Endothelial cell of umbilical vein (primary cell): ENCODE measurements around the gene GLIS2. TPM values are rescaled to one million over a fixed set of nuclear protein-coding genes. Genes with fewer than 3 reads are reported as not detected.

ENCODE experiments used
- BruUV-seq: library from RNA; stranded (reverse); fragments of 400-500 nt; replicated peaks from 2 replicates; lab custom pipeline; 2021; lab: Mats Ljungman, UMichigan
- CTCF ChIA-PET: fragments of 300-600, 350-600 bp; sonication (Branson Sonifier 250); formaldehyde crosslinking; loops from one replicate; lab custom pipeline; 2021; ENCODE audit warnings: antibody characterized with exemption, inconsistent platforms; lab: Charles Lee
- POLR2A ChIA-PET: fragments of 300-600, 350-600 bp; sonication (Branson Sonifier 250); formaldehyde crosslinking; loops from one replicate; lab custom pipeline; 2021; ENCODE audit warnings: antibody characterized with exemption, inconsistent platforms; lab: Charles Lee
- DNase-seq: peaks from one replicate; pipeline ENCODE4 v3.0.0-alpha.2; 2011; ENCODE audit warnings: low read depth, low spot score
- FAIRE-seq: peaks from 2 replicates; lab custom pipeline; 2011; peaks lifted over from hg19 to GRCh38; lab: Jason Lieb, UNC
- H2AFZ ChIP-seq: 2 replicates; pipeline ENCODE4 v1.6.0; 2012; ENCODE audit warnings: low read depth, low read length, control low read depth, inconsistent platforms
- H3K27ac ChIP-seq: 2 replicates; pipeline ENCODE4 v1.5.1; 2011; ENCODE audit warnings: low read depth, mild to moderate bottlenecking, control low read depth, low read length, moderate library complexity; ENCODE audit not compliant: insufficient read depth
- H3K27me3 ChIP-seq, 2 experiments: 2 replicates each; pipeline versions ENCODE4 v1.6.0 to v1.6.1; 2011; ENCODE audit warnings: low read length in 2 of 2, mixed read lengths in 1 of 2; ENCODE audit not compliant: control insufficient read depth in 2 of 2, insufficient read depth in 2 of 2
- H3K36me3 ChIP-seq, 2 experiments: 2 replicates in 1 of 2; 3 replicates in 1 of 2; pipeline ENCODE4 v1.5.1; 2011; ENCODE audit warnings: low read length in 2 of 2, mild to moderate bottlenecking in 1 of 2, moderate library complexity in 1 of 2; ENCODE audit not compliant: control insufficient read depth in 2 of 2, insufficient read depth in 2 of 2; ENCODE audit errors: extremely low read depth in 1 of 2
- H3K4me1 ChIP-seq: 3 replicates; pipeline ENCODE4 v1.5.1; 2011; ENCODE audit warnings: mild to moderate bottlenecking, low read length; ENCODE audit not compliant: control insufficient read depth, insufficient read depth; ENCODE audit errors: extremely low read depth
- H3K4me2 ChIP-seq: 2 replicates; pipeline ENCODE4 v1.6.1; 2011; ENCODE audit warnings: low read length, control low read depth, mixed read lengths; ENCODE audit not compliant: insufficient read depth
- H3K4me3 ChIP-seq, 3 experiments: fragments of 200-600 bp in 1 of 3; sonication (generic), shearing (Covaris generic) in 1 of 3; replicated peaks in 1 of 3; 2 replicates each; pipeline ENCODE4 v1.5.1; 2011 to 2016; ENCODE audit warnings: control low read depth in 3 of 3, low read length in 3 of 3, mild to moderate bottlenecking in 2 of 3, inconsistent platforms in 1 of 3, low read depth in 1 of 3, moderate library complexity in 1 of 3; ENCODE audit not compliant: insufficient read depth in 1 of 3
- H3K79me2 ChIP-seq: 2 replicates; pipeline ENCODE4 v1.6.0; 2012; ENCODE audit warnings: low read length, inconsistent platforms; ENCODE audit not compliant: control insufficient read depth, insufficient read depth
- H3K9ac ChIP-seq: replicated peaks from 2 replicates; pipeline ENCODE3; 2011; ENCODE audit warnings: low read length, control low read depth; ENCODE audit not compliant: insufficient read depth; ENCODE audit errors: extremely low read depth
- H3K9me1 ChIP-seq: replicated peaks from 3 replicates; pipeline ENCODE4 v1.6.0; 2011; ENCODE audit warnings: mild to moderate bottlenecking, low read length; ENCODE audit not compliant: control insufficient read depth, insufficient read depth; ENCODE audit errors: extremely low read depth
- H3K9me3 ChIP-seq: replicated peaks from 2 replicates; pipeline ENCODE4 v1.5.1; 2012; ENCODE audit warnings: low read length, inconsistent platforms; ENCODE audit not compliant: control insufficient read depth, insufficient read depth
- H4K20me1 ChIP-seq: replicated peaks from 2 replicates; pipeline ENCODE3; 2011; ENCODE audit warnings: mild to moderate bottlenecking, low read length; ENCODE audit not compliant: control insufficient read depth, insufficient read depth; ENCODE audit errors: extremely low read depth
- EZH2 ChIP-seq: IDR thresholded peaks from 2 replicates; pipeline ENCODE4 v1.6.1; 2012; ENCODE audit warnings: borderline replicate concordance, low read depth, mild to moderate bottlenecking, moderate library complexity, low read length, inconsistent platforms; ENCODE audit not compliant: severe bottlenecking
- FOS ChIP-seq: IDR thresholded peaks from 2 replicates; pipeline ENCODE4 v1.6.1; 2011; ENCODE audit warnings: mild to moderate bottlenecking, low read length, moderate library complexity, borderline replicate concordance; ENCODE audit not compliant: insufficient read depth
- GATA2 ChIP-seq: IDR thresholded peaks from 2 replicates; pipeline ENCODE4 v1.7.0; 2011; ENCODE audit warnings: low read depth, mild to moderate bottlenecking, moderate library complexity, mixed read lengths, low read length; ENCODE audit not compliant: insufficient read length, insufficient read depth
- JUN ChIP-seq: IDR thresholded peaks from 2 replicates; pipeline ENCODE4 v1.6.1; 2011; ENCODE audit warnings: borderline replicate concordance, low read depth; ENCODE audit not compliant: insufficient read length, insufficient read depth
- MYC ChIP-seq: IDR thresholded peaks from one replicate; pipeline ENCODE4 v1.6.1; 2011; ENCODE audit warnings: mild to moderate bottlenecking, low read depth, low read length
- POLR2A ChIP-seq: IDR thresholded peaks from 2 replicates; pipeline ENCODE4 v1.6.1; 2012; ENCODE audit warnings: low read depth, mild to moderate bottlenecking, control low read depth, low read length
- POLR2AphosphoS5 ChIP-seq: IDR thresholded peaks from 2 replicates; pipeline ENCODE4 v1.6.1; 2012; ENCODE audit warnings: low read depth, mild to moderate bottlenecking, control low read depth, low read length, moderate library complexity; ENCODE audit not compliant: insufficient read depth
- dilution Hi-C: fragments of 300-500 bp; cut with MboI; formaldehyde crosslinking; loops from one replicate; pipeline ENCODE4 v1.15.0; 2019; ENCODE audit warnings: low sequenced_read_pairs; ENCODE audit not compliant: extremely low pct_ligation_motif_present
- intact Hi-C: fragments of 100-400 bp; cut with micrococcal nuclease; formaldehyde crosslinking; loops from one replicate; pipeline ENCODE4 v1.10.0; 2022
- polyA plus RNA-seq, 4 experiments: library from polyadenylated mRNA; depleted of rRNA in 3 of 4; stranded (reverse) in 3 of 4; unstranded in 1 of 4; fragments of >200 nt; gene quantifications; 2 replicates each; pipeline versions ENCODE4 v1.2.1 to v1.2.3, GENCODE V29; 2011 to 2012; ENCODE audit warnings: missing spikeins in 1 of 4
- total RNA-seq: library from RNA; stranded (reverse); gene quantifications from 2 replicates; pipeline ENCODE4 v1.2.3, GENCODE V29; 2021
- TF ChIP-seq, protein P1 (sequence below), 2 donors: IDR thresholded peaks; 1 replicate in 1 of 2; 2 replicates in 1 of 2; pipeline ENCODE4 v1.5.1; 2011; ENCODE audit warnings: low read length in 2 of 2, mild to moderate bottlenecking in 2 of 2, moderate library complexity in 2 of 2, control low read depth in 1 of 2, inconsistent platforms in 1 of 2, low read depth in 1 of 2; ENCODE audit not compliant: insufficient read depth in 1 of 2; ENCODE audit errors: extremely low read depth in 1 of 2
- TF ChIP-seq, protein P2 (sequence below): IDR thresholded peaks from 2 replicates; pipeline ENCODE4 v1.6.1; 2011; ENCODE audit not compliant: insufficient read depth, insufficient read length

The GLIS2 gene
- total and polyA plus RNA-seq, 2 donors (not counting 3 experiments of a cell fraction or from before 2014, with no cell fraction given): 4.6 to 10.1 TPM

DNA sequence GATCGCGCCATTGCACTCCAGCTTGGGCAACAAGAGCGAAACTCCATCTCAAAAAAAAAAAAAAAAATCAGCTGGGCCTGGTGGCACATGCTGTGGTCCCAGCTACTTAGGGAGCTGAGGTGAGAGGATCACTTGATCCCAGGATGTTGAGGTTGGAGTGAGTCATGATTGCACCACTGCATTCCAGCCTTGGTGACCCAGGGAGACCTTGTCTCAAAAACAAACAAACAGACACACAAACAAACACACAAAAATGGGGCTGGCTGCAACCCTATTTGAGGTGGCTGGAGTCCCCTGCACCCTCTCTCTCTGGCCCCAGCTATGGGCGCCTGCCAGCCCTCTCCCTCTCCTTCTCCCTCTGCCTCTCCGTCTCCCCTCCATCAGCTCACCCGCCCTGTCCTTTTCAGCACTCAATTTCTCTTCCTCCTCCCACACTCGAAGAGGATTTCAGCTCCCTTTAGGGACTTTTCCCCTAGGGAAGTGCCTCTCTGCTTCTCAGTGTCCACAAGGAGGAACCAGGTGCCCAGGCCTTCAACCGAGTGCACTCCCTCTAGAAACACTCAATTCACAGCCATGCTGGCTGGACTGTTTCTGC, 25.5 kb upstream of the GLIS2 start:
- no peaks in the 10 kb centered on the region for H3K27me3 ChIP-seq
- intact Hi-C loops: no loop called here
- no peaks in the 10 kb centered on the region for H3K9me1 ChIP-seq
- H3K9me3 ChIP-seq: no peaks in the 10 kb centered on the region
- TF ChIP-seq, protein P1, sequence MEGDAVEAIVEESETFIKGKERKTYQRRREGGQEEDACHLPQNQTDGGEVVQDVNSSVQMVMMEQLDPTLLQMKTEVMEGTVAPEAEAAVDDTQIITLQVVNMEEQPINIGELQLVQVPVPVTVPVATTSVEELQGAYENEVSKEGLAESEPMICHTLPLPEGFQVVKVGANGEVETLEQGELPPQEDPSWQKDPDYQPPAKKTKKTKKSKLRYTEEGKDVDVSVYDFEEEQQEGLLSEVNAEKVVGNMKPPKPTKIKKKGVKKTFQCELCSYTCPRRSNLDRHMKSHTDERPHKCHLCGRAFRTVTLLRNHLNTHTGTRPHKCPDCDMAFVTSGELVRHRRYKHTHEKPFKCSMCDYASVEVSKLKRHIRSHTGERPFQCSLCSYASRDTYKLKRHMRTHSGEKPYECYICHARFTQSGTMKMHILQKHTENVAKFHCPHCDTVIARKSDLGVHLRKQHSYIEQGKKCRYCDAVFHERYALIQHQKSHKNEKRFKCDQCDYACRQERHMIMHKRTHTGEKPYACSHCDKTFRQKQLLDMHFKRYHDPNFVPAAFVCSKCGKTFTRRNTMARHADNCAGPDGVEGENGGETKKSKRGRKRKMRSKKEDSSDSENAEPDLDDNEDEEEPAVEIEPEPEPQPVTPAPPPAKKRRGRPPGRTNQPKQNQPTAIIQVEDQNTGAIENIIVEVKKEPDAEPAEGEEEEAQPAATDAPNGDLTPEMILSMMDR (IDR thresholded peaks at IDR 0.05; ENCODE audit: extremely low read depth in 1 of 2, insufficient read depth in 1 of 2, low read depth in 1 of 2, low read length in 2 of 2): peak in 1 of 2 donors; percentile 4
- TF ChIP-seq, protein P2, sequence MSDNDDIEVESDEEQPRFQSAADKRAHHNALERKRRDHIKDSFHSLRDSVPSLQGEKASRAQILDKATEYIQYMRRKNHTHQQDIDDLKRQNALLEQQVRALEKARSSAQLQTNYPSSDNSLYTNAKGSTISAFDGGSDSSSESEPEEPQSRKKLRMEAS: no peak
- H4K20me1 ChIP-seq: no peaks in the 10 kb centered on the region
- no peaks in the 10 kb centered on the region for H3K36me3 ChIP-seq
- no peak overlapping the region for H3K27ac ChIP-seq
- no peak overlapping the region for H3K4me2 ChIP-seq
- ChIA-PET POLR2A (no interaction called here), CTCF (interaction anchor here (0.7 to 3.6 kb wide), 23 partner anchors 9 to 115 kb away, joined by 3 to 198 read pairs (median 4); partner anchors contain the start of genes GLIS2, PAM16 and TFAP4)
- no peaks in the 10 kb centered on the region for H3K79me2 ChIP-seq
- peaks cover 3% of the 10 kb centered on the region for H3K4me1 ChIP-seq
- no TSS peak for BruUV-seq
- DNase-seq (no peak), FAIRE-seq (no peak)
- no peak overlapping the region for H3K4me3 ChIP-seq
- dilution Hi-C loops: no loop called here
- H3K9ac ChIP-seq: no peak overlapping the region
- no peak overlapping the region for H2AFZ ChIP-seq

DNA sequence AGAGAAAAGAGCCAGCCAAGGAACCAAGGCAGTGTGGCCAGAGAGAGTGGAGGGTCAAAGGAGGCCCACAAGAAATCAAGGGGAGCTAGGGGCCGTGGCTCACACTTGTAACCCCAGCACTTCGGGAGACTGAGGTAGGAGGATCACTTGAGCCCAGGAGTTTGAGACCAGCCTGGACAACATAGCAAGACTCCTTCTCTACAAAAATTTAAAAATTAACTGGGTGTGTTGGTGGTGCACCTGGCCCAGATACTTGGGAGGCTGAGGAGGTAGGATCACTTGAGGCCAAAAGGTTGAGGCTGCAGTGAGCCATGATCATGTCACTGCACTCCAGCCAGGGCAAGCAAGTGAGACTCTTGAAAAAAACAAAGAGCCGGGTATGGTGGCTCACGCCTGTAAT, 24.2 kb upstream of the GLIS2 start:
- no peak for TF ChIP-seq GATA2
- TF ChIP-seq POLR2AphosphoS5: no peak
- no peak for TF ChIP-seq FOS
- TF ChIP-seq, protein P1 (IDR thresholded peaks at IDR 0.05; ENCODE audit: extremely low read depth in 1 of 2, insufficient read depth in 1 of 2, low read depth in 1 of 2, low read length in 2 of 2): no peak
- TF ChIP-seq MYC: no peak
- no peak for TF ChIP-seq EZH2
- TF ChIP-seq POLR2A: no peak
- TF ChIP-seq, protein P2: no peak
- no peak for TF ChIP-seq JUN
- H3K4me3 ChIP-seq: no peak overlapping the region
- peaks cover 3% of the 10 kb centered on the region for H3K4me1 ChIP-seq
- BruUV-seq: no TSS peak
- POLR2A ChIA-PET: no interaction called here
- no peaks in the 10 kb centered on the region for H4K20me1 ChIP-seq
- intact Hi-C loops (no loop called here), dilution Hi-C loops (no loop called here)
- H3K9me1 ChIP-seq: no peaks in the 10 kb centered on the region
- no peak for FAIRE-seq
- H3K27me3 ChIP-seq: no peaks in the 10 kb centered on the region
- H3K79me2 ChIP-seq: no peaks in the 10 kb centered on the region
- no peak overlapping the region for H3K27ac ChIP-seq
- no peak for DNase-seq
- H3K4me2 ChIP-seq: no peak overlapping the region
- no peaks in the 10 kb centered on the region for H3K9me3 ChIP-seq
- no peak overlapping the region for H3K9ac ChIP-seq
- no peak overlapping the region for H2AFZ ChIP-seq
- no peaks in the 10 kb centered on the region for H3K36me3 ChIP-seq
- CTCF ChIA-PET: interaction anchor here (1.9 to 3.6 kb wide), 2 partner anchors 19 to 111 kb away, joined by 14 to 36 read pairs; no protein-coding TSS in a partner anchor
